HepG2 (cell line): Measurements from ENCODE around the gene CYP19A1. TPM values are rescaled to one million over a fixed set of nuclear protein-coding genes. Genes with fewer than 3 reads are reported as not detected.

Source experiments
- ATAC-seq: fragments of 200-7000 bp; cut with Tn5 transposase; 3 replicates; pipeline ENCODE4 v1.9.1; 2020; ENCODE audit warnings: mild to moderate bottlenecking, moderate library complexity
- BruUV-seq: library from RNA; stranded (reverse); fragments of 400-500 nt; replicated peaks from 2 replicates; lab custom pipeline; 2021; lab: Mats Ljungman, UMichigan
- CTCF ChIA-PET: fragments of 300-600 bp; formaldehyde crosslinking; extraction: SDS; loops from one replicate; lab custom pipeline; 2021; ENCODE audit warnings: low total read pairs, inconsistent platforms, low intra/inter-chr PET ratio; lab: Yijun Ruan, JAX
- POLR2A ChIA-PET: fragments of 350-600 bp; sonication (Branson Sonifier 250); formaldehyde crosslinking; loops from one replicate; lab custom pipeline; 2020; ENCODE audit warnings: antibody characterized with exemption, inconsistent platforms; lab: Yijun Ruan, JAX
- DNase-seq: peaks from one replicate; pipeline ENCODE4 v3.0.0-alpha.2; 2015; ENCODE audit warnings: low spot score
- FAIRE-seq: peaks from 3 replicates; lab custom pipeline; 2011; peaks lifted over from hg19 to GRCh38; lab: Jason Lieb, UNC
- H2AFZ ChIP-seq: one replicate; pipeline ENCODE4 v1.6.1; 2011; ENCODE audit warnings: low read length, inconsistent platforms
- H3K27ac ChIP-seq: fragments of 300-600 bp; 3 replicates; pipeline ENCODE4 v1.8.0; 2011; ENCODE audit warnings: mixed run types, mild to moderate bottlenecking, mixed read lengths, low read length, inconsistent platforms; ENCODE audit not compliant: insufficient read depth; ENCODE audit errors: extremely low read length
- H3K27me3 ChIP-seq, 2 experiments: fragments of 200-600 bp in 1 of 2; 2 replicates in 1 of 2; 3 replicates in 1 of 2; pipeline versions ENCODE4 v1.6.0 to v1.8.0; 2011; ENCODE audit warnings: low read length in 2 of 2, mild to moderate bottlenecking in 2 of 2, moderate library complexity in 2 of 2, inconsistent platforms in 1 of 2; ENCODE audit not compliant: insufficient read depth in 2 of 2, control insufficient read depth in 1 of 2
- H3K36me3 ChIP-seq, 2 experiments: fragments of 200-600 bp in 1 of 2; replicated peaks in 1 of 2; 2 replicates in 1 of 2; 3 replicates in 1 of 2; pipeline versions ENCODE4 v1.5.1 to v1.8.0; 2011; ENCODE audit warnings: low read length in 2 of 2, inconsistent platforms in 1 of 2; ENCODE audit not compliant: insufficient read depth in 2 of 2, control insufficient read depth in 1 of 2
- H3K4me1 ChIP-seq: 2 replicates; pipeline ENCODE4 v1.5.1; 2012; ENCODE audit warnings: low read length, inconsistent platforms; ENCODE audit not compliant: insufficient read depth
- H3K4me2 ChIP-seq: 2 replicates; pipeline ENCODE4 v1.6.0; 2011; ENCODE audit warnings: low read depth, low read length, inconsistent platforms
- H3K4me3 ChIP-seq, 3 experiments: fragments of 200-600 bp in 1 of 3; sonication (generic), shearing (Covaris generic) in 1 of 3; replicated peaks in 1 of 3; 2 replicates each; pipeline ENCODE4 v1.5.1; 2011 to 2016; ENCODE audit warnings: low read length in 3 of 3, inconsistent platforms in 2 of 3, low read depth in 2 of 3, mild to moderate bottlenecking in 2 of 3, control low read depth in 1 of 3, mixed read lengths in 1 of 3; ENCODE audit not compliant: insufficient read depth in 1 of 3
- H3K79me2 ChIP-seq: one replicate; pipeline ENCODE4 v1.6.1; 2011; ENCODE audit warnings: low read length, inconsistent platforms; ENCODE audit not compliant: insufficient read depth
- H3K9ac ChIP-seq: 2 replicates; pipeline ENCODE4 v1.6.0; 2011; ENCODE audit warnings: mild to moderate bottlenecking, low read depth, low read length, inconsistent platforms; ENCODE audit not compliant: insufficient read depth
- H3K9me3 ChIP-seq: 2 replicates; pipeline ENCODE4 v1.5.1; 2012; ENCODE audit warnings: mild to moderate bottlenecking, low read length
- H4K20me1 ChIP-seq: 2 replicates; pipeline ENCODE4 v1.6.0; 2011; ENCODE audit warnings: inconsistent platforms, mild to moderate bottlenecking, low read length, moderate library complexity; ENCODE audit not compliant: insufficient read depth
- FOXA3 ChIP-seq: IDR thresholded peaks from 2 replicates; pipeline ENCODE4 v1.6.1; 2016; ENCODE audit warnings: missing genetic modification reagents, missing compliant biosample characterization
- NR2F6 ChIP-seq, 2 experiments: IDR thresholded peaks; 2 replicates each; pipeline ENCODE4 v1.6.1; 2016; ENCODE audit warnings: antibody characterized with exemption in 1 of 2, mild to moderate bottlenecking in 1 of 2
- RAD21 ChIP-seq: fragments of 450-650 bp; formaldehyde crosslinking; IDR thresholded peaks from 2 replicates; pipeline ENCODE4 v1.5.0; 2020; ENCODE audit warnings: mild to moderate bottlenecking
- SMC3 ChIP-seq: IDR thresholded peaks from 2 replicates; pipeline ENCODE4 v1.6.1; 2011; ENCODE audit warnings: low read length, improper control_type of control experiment
- STAG1 ChIP-seq: sonication (generic); formaldehyde crosslinking; IDR thresholded peaks from 2 replicates; pipeline ENCODE4 v1.4.0; 2020; ENCODE audit warnings: missing genetic modification reagents
- ZNF451 ChIP-seq: sonication (generic); formaldehyde crosslinking; IDR thresholded peaks from 2 replicates; pipeline ENCODE4 v1.5.0; 2020; ENCODE audit warnings: mild to moderate bottlenecking, missing genetic modification reagents
- WGBS: methylation state at CpG from one replicate; pipeline ENCODE4 v1.1.6; 2017; ENCODE audit warnings: low lambda C conversion rate; 5-methylcytosine and 5-hydroxymethylcytosine counted together
- in situ Hi-C: cut with HindIII; loops from 2 replicates; pipeline ENCODE4 v1.10.0; 2017; ENCODE audit warnings: low pct_unique_long_range_greater_than_20kb; ENCODE audit not compliant: extremely low pct_ligation_motif_present
- intact Hi-C: fragments of 100-400 bp; cut with micrococcal nuclease; formaldehyde crosslinking; loops from one replicate; pipeline ENCODE4 v1.10.0; 2022; ENCODE audit not compliant: unreplicated experiment
- polyA plus RNA-seq, 8 experiments: library from polyadenylated mRNA; depleted of rRNA in 3 of 8; stranded (reverse) in 7 of 8; unstranded in 1 of 8; fragments of >200 nt; fragmentation: Illumina TruSeq in 4 of 8; extraction: Trizol in 4 of 8; gene quantifications; 2 replicates each; pipeline versions ENCODE4 v1.2.1 to v1.2.3, GENCODE V29; 2011 to 2016; ENCODE audit warnings: low read depth in 4 of 8, missing spikeins in 1 of 8, mixed read lengths in 1 of 8; ENCODE audit not compliant: insufficient read depth in 1 of 8
- total RNA-seq, 5 experiments: library from RNA; depleted of rRNA; stranded (reverse); fragments of >200 nt; fragmentation: Illumina TruSeq; extraction: Trizol; gene quantifications; 2 replicates each; pipeline ENCODE4 v1.2.3, GENCODE V29; 2016; ENCODE audit warnings: low read depth in 1 of 5
- TF ChIP-seq, protein P1 (sequence below): sonication (generic); formaldehyde crosslinking; IDR thresholded peaks from 2 replicates; pipeline ENCODE4 v1.5.0; 2020; ENCODE audit warnings: mild to moderate bottlenecking, missing genetic modification reagents, moderate library complexity

CYP19A1 gene
- total and polyA plus RNA-seq, 2 of the 13 experiments (the other 11 are each of a cell fraction or from before 2014, with no cell fraction given): 10.9 to 23.0 TPM

DNA sequence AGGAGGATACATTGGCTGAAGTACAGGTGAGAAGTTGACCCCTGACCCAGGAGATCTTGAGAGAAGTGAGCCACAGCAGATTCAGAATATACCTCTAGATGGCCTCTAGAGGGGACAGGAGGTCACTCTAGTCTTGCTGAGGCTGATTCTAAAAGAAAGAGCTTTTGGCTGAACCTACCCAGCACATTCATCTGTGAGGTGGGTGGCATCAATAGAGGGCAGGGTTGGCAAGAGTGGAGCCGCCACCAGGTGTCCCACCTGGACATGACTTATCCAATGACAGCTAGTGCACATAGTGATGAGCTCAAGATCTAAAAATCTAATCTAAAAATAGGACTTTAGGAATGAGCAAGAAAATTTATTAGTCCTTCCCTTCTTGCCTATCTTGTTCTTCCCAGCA is 51.6 kb downstream of the CYP19A1 start:
- H3K27me3 ChIP-seq: no peaks in the 10 kb centered on the region
- no peaks in the 10 kb centered on the region for H3K36me3 ChIP-seq
- no peaks in the 10 kb centered on the region for H3K79me2 ChIP-seq
- FAIRE-seq: no peak
- H4K20me1 ChIP-seq: no peaks in the 10 kb centered on the region
- no peak overlapping the region for H3K9ac ChIP-seq
- DNase-seq: peak; percentile 15
- no peak overlapping the region for H2AFZ ChIP-seq
- POLR2A ChIA-PET: interaction anchor here (1.1 kb wide), 2 partner anchors 12 to 26 kb away, joined by 3 to 4 read pairs; no protein-coding TSS in a partner anchor
- ATAC-seq: peak; percentile 33; the same call in 2 of the 3 replicates
- peaks cover 53% of the 10 kb centered on the region for H3K4me1 ChIP-seq
- no peak overlapping the region for H3K4me2 ChIP-seq
- WGBS: 100% methylated on average over 1 of the region's 1 CpG
- CTCF ChIA-PET: interaction anchor here (1.0 to 2.7 kb wide), 3 partner anchors 92 to 96 kb away, joined by 3 to 21 read pairs (median 5); no protein-coding TSS in a partner anchor
- no peak overlapping the region for H3K4me3 ChIP-seq
- BruUV-seq: no TSS peak
- TF ChIP-seq NR2F6 (IDR thresholded peaks at IDR 0.05): peak; percentile 31
- no peak for TF ChIP-seq NR2F6 (CRISPR knock-in tag; IDR thresholded peaks at IDR 0.05)
- TF ChIP-seq STAG1 (CRISPR knock-in tag): peak; percentile 67
- TF ChIP-seq RAD21 (CRISPR knock-in tag): peak; percentile 39; the same call in 1 of the 2 replicates
- TF ChIP-seq, protein P1, sequence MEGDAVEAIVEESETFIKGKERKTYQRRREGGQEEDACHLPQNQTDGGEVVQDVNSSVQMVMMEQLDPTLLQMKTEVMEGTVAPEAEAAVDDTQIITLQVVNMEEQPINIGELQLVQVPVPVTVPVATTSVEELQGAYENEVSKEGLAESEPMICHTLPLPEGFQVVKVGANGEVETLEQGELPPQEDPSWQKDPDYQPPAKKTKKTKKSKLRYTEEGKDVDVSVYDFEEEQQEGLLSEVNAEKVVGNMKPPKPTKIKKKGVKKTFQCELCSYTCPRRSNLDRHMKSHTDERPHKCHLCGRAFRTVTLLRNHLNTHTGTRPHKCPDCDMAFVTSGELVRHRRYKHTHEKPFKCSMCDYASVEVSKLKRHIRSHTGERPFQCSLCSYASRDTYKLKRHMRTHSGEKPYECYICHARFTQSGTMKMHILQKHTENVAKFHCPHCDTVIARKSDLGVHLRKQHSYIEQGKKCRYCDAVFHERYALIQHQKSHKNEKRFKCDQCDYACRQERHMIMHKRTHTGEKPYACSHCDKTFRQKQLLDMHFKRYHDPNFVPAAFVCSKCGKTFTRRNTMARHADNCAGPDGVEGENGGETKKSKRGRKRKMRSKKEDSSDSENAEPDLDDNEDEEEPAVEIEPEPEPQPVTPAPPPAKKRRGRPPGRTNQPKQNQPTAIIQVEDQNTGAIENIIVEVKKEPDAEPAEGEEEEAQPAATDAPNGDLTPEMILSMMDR: peak; percentile 44
- TF ChIP-seq SMC3: peak; percentile 50
- no peak for TF ChIP-seq FOXA3 (CRISPR knock-in tag)
- no peak for TF ChIP-seq ZNF451 (CRISPR knock-in tag)
- no peak overlapping the region for H3K27ac ChIP-seq
- intact Hi-C loops (loop anchor here (1.0 to 10.0 kb wide), 4 partner anchors 26 to 122 kb away; no protein-coding TSS in a partner anchor), in situ Hi-C loops (loop anchor here (5.0 kb wide), 1 partner anchor 90 kb away; no protein-coding TSS in a partner anchor)
- no peaks in the 10 kb centered on the region for H3K9me3 ChIP-seq
